HCT116 (cell line): Measurements from ENCODE around the gene TACC2. TPM values are rescaled to one million over a fixed set of nuclear protein-coding genes. Genes with fewer than 3 reads are reported as not detected.

ENCODE experiments used
- ATAC-seq: fragments of 200-7000 bp; cut with Tn5 transposase; 2 replicates; pipeline ENCODE4 v1.9.1; 2020; ENCODE audit warnings: mild to moderate bottlenecking, moderate library complexity
- BruUV-seq: library from RNA; stranded (reverse); fragments of 400-500 nt; replicated peaks from 2 replicates; lab custom pipeline; 2021; lab: Mats Ljungman, UMichigan
- CTCF ChIA-PET: fragments of 300-600 bp; sonication (Branson Sonifier 250); formaldehyde crosslinking; loops from one replicate; lab custom pipeline; 2021; ENCODE audit warnings: antibody characterized with exemption; lab: Charles Lee
- POLR2A ChIA-PET: fragments of 300-600, 350-600 bp; sonication (Branson Sonifier 250); formaldehyde crosslinking; loops from one replicate; lab custom pipeline; 2021; ENCODE audit warnings: antibody characterized with exemption; lab: Charles Lee
- RAD21 ChIA-PET, 2 experiments: fragments of 300-600 bp; sonication (Branson Sonifier 250); formaldehyde crosslinking; loops; one replicate each; lab custom pipeline; 2023; ENCODE audit warnings: low total read pairs in 2 of 2; ENCODE audit not compliant: uncharacterized antibody in 2 of 2, unreplicated experiment in 2 of 2, low non-redundant PET in 1 of 2; lab: Charles Lee
- DNase-seq: peaks from one replicate; pipeline ENCODE4 v3.0.0-alpha.2; 2010; ENCODE audit warnings: low read depth, low spot score
- H2AFZ ChIP-seq: fragments of 200-600 bp; shearing (Covaris generic), sonication (generic); 2 replicates; pipeline ENCODE4 v1.6.1; 2017; ENCODE audit warnings: low read depth, mixed run types, mixed read lengths, antibody characterized with exemption, low read length; ENCODE audit not compliant: poor library complexity, severe bottlenecking
- H3K27ac ChIP-seq: 2 replicates; pipeline ENCODE4 v1.5.1; 2012; ENCODE audit warnings: low read depth, low read length
- H3K27me3 ChIP-seq: fragments of 200-600 bp; sonication (generic); 2 replicates; pipeline ENCODE4 v1.6.1; 2016; ENCODE audit warnings: mixed run types, low read length, mixed read lengths; ENCODE audit not compliant: insufficient read depth
- H3K36me3 ChIP-seq, 2 experiments: fragments of 200-500 bp in 1 of 2; fragments of 200-600 bp in 1 of 2; sonication (Bioruptor generic) in 1 of 2; sonication (generic) in 1 of 2; 2 replicates each; pipeline versions ENCODE4 v1.5.1 to v1.6.1; 2014 to 2016; ENCODE audit warnings: low read length in 2 of 2, inconsistent platforms in 1 of 2, mixed read lengths in 1 of 2, mixed run types in 1 of 2; ENCODE audit not compliant: insufficient read depth in 2 of 2, control insufficient read depth in 1 of 2
- H3K4me1 ChIP-seq, 2 experiments: fragments of 200-600 bp in 1 of 2; sonication (generic) in 1 of 2; 2 replicates each; pipeline versions ENCODE4 v1.5.1 to v1.6.1; 2012 to 2017; ENCODE audit warnings: low read length in 2 of 2, inconsistent platforms in 1 of 2, mild to moderate bottlenecking in 1 of 2, mixed read lengths in 1 of 2, mixed run types in 1 of 2, moderate library complexity in 1 of 2; ENCODE audit not compliant: insufficient read depth in 2 of 2, control insufficient read depth in 1 of 2
- H3K4me2 ChIP-seq: fragments of 200-600 bp; sonication (generic); 2 replicates; pipeline ENCODE4 v1.6.1; 2017; ENCODE audit warnings: mixed run types, low read length, mixed read lengths
- H3K4me3 ChIP-seq, 2 experiments: fragments of 200-600 bp in 1 of 2; sonication (generic) in 1 of 2; replicated peaks in 1 of 2; 2 replicates each; pipeline ENCODE4 v1.5.1; 2011 to 2016; ENCODE audit warnings: low read length in 2 of 2, control low read depth in 1 of 2, low read depth in 1 of 2, mild to moderate bottlenecking in 1 of 2, mixed read lengths in 1 of 2, mixed run types in 1 of 2
- H3K79me2 ChIP-seq: fragments of 200-600 bp; sonication (generic); 2 replicates; pipeline ENCODE4 v1.6.1; 2017; ENCODE audit warnings: mild to moderate bottlenecking, mixed run types, low read length, moderate library complexity, mixed read lengths; ENCODE audit not compliant: insufficient read depth
- H3K9ac ChIP-seq: fragments of 200-600 bp; sonication (generic); 2 replicates; pipeline ENCODE4 v1.6.1; 2016; ENCODE audit warnings: low read length, mixed read lengths
- H3K9me2 ChIP-seq: fragments of 200-600 bp; sonication (generic), shearing (Covaris generic); 2 replicates; pipeline ENCODE4 v1.6.1; 2017; ENCODE audit warnings: mixed run types, mild to moderate bottlenecking, moderate library complexity; ENCODE audit not compliant: insufficient read depth
- H3K9me3 ChIP-seq, 2 experiments: fragments of 200-500 bp in 1 of 2; fragments of 200-600 bp in 1 of 2; sonication (Bioruptor generic) in 1 of 2; sonication (generic) in 1 of 2; 2 replicates each; pipeline ENCODE4 v1.6.1; 2014 to 2017; ENCODE audit warnings: low read length in 2 of 2, mixed read lengths in 2 of 2, inconsistent platforms in 1 of 2, low read depth in 1 of 2, mild to moderate bottlenecking in 1 of 2, mixed run types in 1 of 2, moderate library complexity in 1 of 2; ENCODE audit not compliant: control insufficient read depth in 1 of 2, insufficient read depth in 1 of 2
- H4K20me1 ChIP-seq: fragments of 200-600 bp; sonication (generic), shearing (Covaris generic); 2 replicates; pipeline ENCODE4 v1.6.1; 2017; ENCODE audit warnings: mixed run types, mild to moderate bottlenecking, moderate library complexity; ENCODE audit not compliant: insufficient read depth
- CBX3 ChIP-seq: IDR thresholded peaks from 2 replicates; pipeline ENCODE4 v1.6.1; 2012; ENCODE audit warnings: low read depth
- CEBPB ChIP-seq: IDR thresholded peaks from 2 replicates; pipeline ENCODE4 v1.6.1; 2012; ENCODE audit warnings: low read depth
- EGR1 ChIP-seq: IDR thresholded peaks from 2 replicates; pipeline ENCODE4 v1.6.1; 2012; ENCODE audit warnings: low read depth
- EZH2 ChIP-seq: fragments of 200-600 bp; sonication (generic); IDR thresholded peaks from 2 replicates; pipeline ENCODE4 v1.6.1; 2017; ENCODE audit warnings: antibody characterized with exemption, mixed run types
- EZH2phosphoT487 ChIP-seq: fragments of 200-600 bp; IDR thresholded peaks from 2 replicates; pipeline ENCODE4 v1.6.1; 2018; ENCODE audit warnings: antibody characterized with exemption, borderline replicate concordance
- FOSL1 ChIP-seq: IDR thresholded peaks from 2 replicates; pipeline ENCODE4 v1.6.1; 2012; ENCODE audit warnings: low read depth
- JUND ChIP-seq: IDR thresholded peaks from 2 replicates; pipeline ENCODE4 v1.6.1; 2012
- POLR2A ChIP-seq: IDR thresholded peaks from 2 replicates; pipeline ENCODE4 v1.7.0; 2011; ENCODE audit warnings: borderline replicate concordance; ENCODE audit not compliant: insufficient read depth, insufficient read length; ENCODE audit errors: extremely low read depth
- POLR2AphosphoS5 ChIP-seq: IDR thresholded peaks from 2 replicates; pipeline ENCODE4 v1.6.1; 2011; ENCODE audit warnings: mild to moderate bottlenecking, low read depth, low read length, moderate library complexity
- RAD21 ChIP-seq: IDR thresholded peaks from 2 replicates; pipeline ENCODE4 v1.6.1; 2012; ENCODE audit warnings: low read depth, mild to moderate bottlenecking
- REST ChIP-seq: IDR thresholded peaks from 2 replicates; pipeline ENCODE4 v1.6.1; 2012; ENCODE audit warnings: low read depth
- SIN3A ChIP-seq: IDR thresholded peaks from 2 replicates; pipeline ENCODE4 v1.6.1; 2012; ENCODE audit warnings: low read depth
- SP1 ChIP-seq: IDR thresholded peaks from 2 replicates; pipeline ENCODE4 v1.6.1; 2012; ENCODE audit warnings: low read depth
- SRF ChIP-seq: IDR thresholded peaks from 2 replicates; pipeline ENCODE4 v1.6.1; 2012; ENCODE audit warnings: low read depth
- TCF7L2 ChIP-seq: IDR thresholded peaks from 2 replicates; pipeline ENCODE4 v1.7.0; 2011; ENCODE audit warnings: borderline replicate concordance, inconsistent platforms; ENCODE audit not compliant: insufficient read depth, insufficient read length; ENCODE audit errors: extremely low read depth
- YY1 ChIP-seq: IDR thresholded peaks from 2 replicates; pipeline ENCODE4 v1.6.1; 2011; ENCODE audit warnings: low read length, low read depth, moderate library complexity, mild to moderate bottlenecking; ENCODE audit not compliant: insufficient replicate concordance; ENCODE audit errors: extremely low read depth
- ZFX ChIP-seq: fragments of 450-650 bp; IDR thresholded peaks from 2 replicates; pipeline ENCODE4 v1.6.1; 2017
- ZNF274 ChIP-seq: fragments of 200-500 bp; sonication (Bioruptor generic); IDR thresholded peaks from 2 replicates; pipeline ENCODE4 v1.6.1; 2014; ENCODE audit warnings: mild to moderate bottlenecking, low read depth, low read length, inconsistent platforms
- intact Hi-C: fragments of 100-400 bp; cut with micrococcal nuclease; formaldehyde crosslinking; loops from 2 replicates; pipeline ENCODE4 v1.10.0; 2022
- total RNA-seq: library from RNA; stranded (reverse); gene quantifications from one replicate; pipeline ENCODE4 v1.2.1, GENCODE V29; 2021; ENCODE audit not compliant: unreplicated experiment
- TF ChIP-seq, protein P1 (sequence below): IDR thresholded peaks from 2 replicates; pipeline ENCODE4 v1.6.1; 2011; ENCODE audit warnings: mild to moderate bottlenecking, low read length, moderate library complexity; ENCODE audit not compliant: insufficient replicate concordance; ENCODE audit errors: extremely low read depth
- TF ChIP-seq, protein P2 (sequence below), 3 experiments: fragments of 200-600 bp in 1 of 3; sonication (generic) in 1 of 3; IDR thresholded peaks in 2 of 3; conservative IDR thresholded peaks in 1 of 3; 2 replicates each; pipeline ENCODE4 v1.5.1; 2012 to 2017; ENCODE audit warnings: low read depth in 2 of 3, low read length in 2 of 3, antibody characterized with exemption in 1 of 3, borderline replicate concordance in 1 of 3, control low read depth in 1 of 3, mild to moderate bottlenecking in 1 of 3, mixed read lengths in 1 of 3, mixed run types in 1 of 3, moderate library complexity in 1 of 3; ENCODE audit not compliant: insufficient read depth in 1 of 3

TACC2 gene
- total RNA-seq, 1 experiment from 2014 or later, result 38.6 TPM

GRCh38 chr10:122115874-122116273 lies 126.9 kb downstream of the TACC2 start:
- Histone ChIP-seq H2AFZ (no peak overlapping the region), H3K4me3 (no peak overlapping the region), H3K9me2 (no peaks in the 10 kb centered on the region), H3K9ac (no peak overlapping the region), H3K4me2 (no peak overlapping the region), H3K27me3 (no peaks in the 10 kb centered on the region), H4K20me1 (no peaks in the 10 kb centered on the region), H3K27ac (no peak overlapping the region), H3K4me1 (peaks cover 13 to 30% of the 10 kb centered on the region in 2 experiments), H3K9me3 (no peaks in the 10 kb centered on the region), H3K36me3 (no peaks in the 10 kb centered on the region; a peak in 1 of 4 replicates), H3K79me2 (peaks cover 34% of the 10 kb centered on the region)
- no peak for TF ChIP-seq TCF7L2
- TF ChIP-seq ZFX, result no peak
- TF ChIP-seq SP1, result no peak
- no peak for TF ChIP-seq POLR2A
- TF ChIP-seq RAD21, result no peak
- TF ChIP-seq JUND, result no peak
- TF ChIP-seq EZH2, result no peak
- no peak for TF ChIP-seq CEBPB
- no peak for TF ChIP-seq SIN3A
- no peak for TF ChIP-seq REST
- TF ChIP-seq FOSL1, result no peak
- TF ChIP-seq, protein P1, sequence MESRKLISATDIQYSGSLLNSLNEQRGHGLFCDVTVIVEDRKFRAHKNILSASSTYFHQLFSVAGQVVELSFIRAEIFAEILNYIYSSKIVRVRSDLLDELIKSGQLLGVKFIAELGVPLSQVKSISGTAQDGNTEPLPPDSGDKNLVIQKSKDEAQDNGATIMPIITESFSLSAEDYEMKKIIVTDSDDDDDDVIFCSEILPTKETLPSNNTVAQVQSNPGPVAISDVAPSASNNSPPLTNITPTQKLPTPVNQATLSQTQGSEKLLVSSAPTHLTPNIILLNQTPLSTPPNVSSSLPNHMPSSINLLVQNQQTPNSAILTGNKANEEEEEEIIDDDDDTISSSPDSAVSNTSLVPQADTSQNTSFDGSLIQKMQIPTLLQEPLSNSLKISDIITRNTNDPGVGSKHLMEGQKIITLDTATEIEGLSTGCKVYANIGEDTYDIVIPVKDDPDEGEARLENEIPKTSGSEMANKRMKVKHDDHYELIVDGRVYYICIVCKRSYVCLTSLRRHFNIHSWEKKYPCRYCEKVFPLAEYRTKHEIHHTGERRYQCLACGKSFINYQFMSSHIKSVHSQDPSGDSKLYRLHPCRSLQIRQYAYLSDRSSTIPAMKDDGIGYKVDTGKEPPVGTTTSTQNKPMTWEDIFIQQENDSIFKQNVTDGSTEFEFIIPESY, result no peak
- TF ChIP-seq ZNF274, result no peak
- TF ChIP-seq YY1, result no peak
- TF ChIP-seq CBX3, result no peak
- TF ChIP-seq EZH2phosphoT487, result no peak
- no peak for TF ChIP-seq POLR2AphosphoS5
- no peak for TF ChIP-seq EGR1
- TF ChIP-seq SRF, result no peak
- TF ChIP-seq, protein P2, sequence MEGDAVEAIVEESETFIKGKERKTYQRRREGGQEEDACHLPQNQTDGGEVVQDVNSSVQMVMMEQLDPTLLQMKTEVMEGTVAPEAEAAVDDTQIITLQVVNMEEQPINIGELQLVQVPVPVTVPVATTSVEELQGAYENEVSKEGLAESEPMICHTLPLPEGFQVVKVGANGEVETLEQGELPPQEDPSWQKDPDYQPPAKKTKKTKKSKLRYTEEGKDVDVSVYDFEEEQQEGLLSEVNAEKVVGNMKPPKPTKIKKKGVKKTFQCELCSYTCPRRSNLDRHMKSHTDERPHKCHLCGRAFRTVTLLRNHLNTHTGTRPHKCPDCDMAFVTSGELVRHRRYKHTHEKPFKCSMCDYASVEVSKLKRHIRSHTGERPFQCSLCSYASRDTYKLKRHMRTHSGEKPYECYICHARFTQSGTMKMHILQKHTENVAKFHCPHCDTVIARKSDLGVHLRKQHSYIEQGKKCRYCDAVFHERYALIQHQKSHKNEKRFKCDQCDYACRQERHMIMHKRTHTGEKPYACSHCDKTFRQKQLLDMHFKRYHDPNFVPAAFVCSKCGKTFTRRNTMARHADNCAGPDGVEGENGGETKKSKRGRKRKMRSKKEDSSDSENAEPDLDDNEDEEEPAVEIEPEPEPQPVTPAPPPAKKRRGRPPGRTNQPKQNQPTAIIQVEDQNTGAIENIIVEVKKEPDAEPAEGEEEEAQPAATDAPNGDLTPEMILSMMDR (IDR thresholded peaks at IDR 0.05 in 2 of 3, conservative IDR thresholded peaks at IDR 0.05 in 1 of 3; ENCODE audit: borderline replicate concordance in 1 of 3, insufficient read depth in 1 of 3, low read depth in 2 of 3, low read length in 2 of 3), result no peak
- ChIA-PET RAD21 (no interaction called here), POLR2A (no interaction called here), CTCF (no interaction called here)
- intact Hi-C loops, result no loop called here
- DNase-seq (no peak), ATAC-seq (no peak)
- BruUV-seq, result no TSS peak
